Ishikawa (cell line): Measurements from ENCODE around the gene SLC2A8.
A peak's percentile ranks its signal among the peaks of the same experiment; 100 is the strongest.

Source experiments
- CEBPB ChIP-seq: IDR thresholded peaks from 2 replicates; pipeline ENCODE4 v1.6.1; 2012
- CREB1 ChIP-seq: IDR thresholded peaks from 2 replicates; pipeline ENCODE4 v1.6.1; 2012; ENCODE audit warnings: low read depth
- EGR1 ChIP-seq: IDR thresholded peaks from 2 replicates; pipeline ENCODE4 v1.6.1; 2012
- EP300 ChIP-seq: IDR thresholded peaks from 2 replicates; pipeline ENCODE4 v1.6.1; 2012; ENCODE audit warnings: borderline replicate concordance
- FOXM1 ChIP-seq: IDR thresholded peaks from 2 replicates; pipeline ENCODE4 v1.6.1; 2012; ENCODE audit warnings: low read depth, borderline replicate concordance
- MAX ChIP-seq: IDR thresholded peaks from 2 replicates; pipeline ENCODE4 v1.6.1; 2012
- NFIC ChIP-seq: IDR thresholded peaks from 2 replicates; pipeline ENCODE4 v1.6.1; 2012
- RAD21 ChIP-seq: IDR thresholded peaks from 2 replicates; pipeline ENCODE4 v1.6.1; 2012; ENCODE audit warnings: low read depth
- REST ChIP-seq: IDR thresholded peaks from 2 replicates; pipeline ENCODE4 v1.6.1; 2012; ENCODE audit warnings: low read depth, mild to moderate bottlenecking
- TAF1 ChIP-seq: IDR thresholded peaks from 2 replicates; pipeline ENCODE4 v1.6.1; 2012; ENCODE audit warnings: low read depth, mild to moderate bottlenecking
- TCF12 ChIP-seq: IDR thresholded peaks from 2 replicates; pipeline ENCODE4 v1.6.1; 2012; ENCODE audit warnings: low read depth
- TEAD4 ChIP-seq: IDR thresholded peaks from 2 replicates; pipeline ENCODE4 v1.6.1; 2012
- USF1 ChIP-seq: IDR thresholded peaks from 2 replicates; pipeline ENCODE4 v1.6.1; 2012
- YY1 ChIP-seq: IDR thresholded peaks from 2 replicates; pipeline ENCODE4 v1.6.1; 2012; ENCODE audit warnings: low read depth
- ZBTB7A ChIP-seq: IDR thresholded peaks from 2 replicates; pipeline ENCODE4 v1.6.1; 2012; ENCODE audit warnings: low read depth

The SLC2A8 gene

GRCh38 chr9:127396808-127397645 is at the start of gene SLC2A8:
SLC2A8 (plus strand) TSS chr9:127397169; CDS start chr9:127397231, 62 bp downstream.
- 0 out of 2 replicates have a peak, but pooled peaks have one; percentile 8 for TF ChIP-seq CREB1
- TF ChIP-seq FOXM1, result no peak
- TF ChIP-seq MAX, result no peak; the same call in 1 of the 2 replicates
- 0 out of 2 replicates have a peak, but pooled peaks have one; percentile 12 for TF ChIP-seq REST
- TF ChIP-seq TAF1, result peak; percentile 87
- TF ChIP-seq NFIC, result no peak
- TF ChIP-seq EGR1, result 0 out of 2 replicates have a peak, but pooled peaks have one; percentile 4
- 0 out of 2 replicates have a peak, but pooled peaks have one; percentile 8 for TF ChIP-seq USF1
- TF ChIP-seq RAD21, result 0 out of 2 replicates have a peak, but pooled peaks have one; percentile 10
- no peak for TF ChIP-seq CEBPB
- no peak for TF ChIP-seq TEAD4
- no peak; the same call in 1 of the 2 replicates for TF ChIP-seq ZBTB7A
- no peak for TF ChIP-seq EP300
- TF ChIP-seq YY1, result no peak
- TF ChIP-seq TCF12, result no peak

- TF ChIP-seq CEBPB, result no peak
- TF ChIP-seq RAD21, result peak; percentile 40
Observed at GRCh38 chr9:127347831-127348776, 48.9 kb upstream of the SLC2A8 start.

GRCh38 chr9:127349483-127350113 is 47.4 kb upstream of the SLC2A8 start:
- no peak for TF ChIP-seq MAX
- TF ChIP-seq EP300, result no peak
- no peak for TF ChIP-seq NFIC
- no peak for TF ChIP-seq TCF12

- TF ChIP-seq NFIC (no peak), CEBPB (no peak), EGR1 (no peak), TCF12 (no peak), FOXM1 (no peak)
Observed at GRCh38 chr9:127351182-127352166, 45.5 kb upstream of the SLC2A8 start.

- TF ChIP-seq EP300 (no peak), MAX (no peak), CEBPB (no peak), REST (no peak), ZBTB7A (no peak), EGR1 (no peak), USF1 (no peak), TAF1 (no peak), TEAD4 (no peak), NFIC (no peak), RAD21 (no peak), FOXM1 (no peak)
Observed at GRCh38 chr9:127353882-127354281, 43.1 kb upstream of the SLC2A8 start.
